Measurements from ENCODE around the gene PURB.
"Not testable (repeated sequence)": the region's sequence is repeated elsewhere in the genome, so short reads cannot be mapped to it uniquely, and the experiment has no call there.

The PURB gene

GRCh38 chr7:44849885-44850544 lies 35.3 kb downstream of the PURB start:
- DNase-seq: peak; percentile 28

GRCh38 chr7:44849259-44849884 lies 36.0 kb downstream of the PURB start:
- peak; percentile 50 for DNase-seq

- peak; percentile 100 for DNase-seq
These were observed 37.3 kb downstream of the PURB start, which contains the start of gene H2AZ2 for GRCh38 chr7:44847920-44848634. Gene H2AZ2, minus strand, starts transcription at chr7:44848087. Its CDS starts 116 bp downstream, at chr7:44847971.

GRCh38 chr7:44847509-44847919 lies 37.8 kb downstream of the PURB start:
- DNase-seq: peak; percentile 84

- DNase-seq: no peak
These were observed 38.4 kb downstream of the PURB start for GRCh38 chr7:44846816-44847508.

- DNase-seq: not testable (repeated sequence)
These were observed 38.9 kb downstream of the PURB start for GRCh38 chr7:44846390-44846789.

- no peak for DNase-seq
These were observed 39.9 kb downstream of the PURB start for GRCh38 chr7:44845451-44845850.

- DNase-seq: not testable (repeated sequence)
These were observed 41.9 kb downstream of the PURB start for GRCh38 chr7:44843440-44843839.

- not testable (repeated sequence) for DNase-seq
These were observed 42.7 kb downstream of the PURB start for GRCh38 chr7:44842675-44843074.

- no peak for DNase-seq
These were observed 46.6 kb downstream of the PURB start for GRCh38 chr7:44838751-44839150.

GRCh38 chr7:44827567-44827966 lies 57.8 kb downstream of the PURB start:
- no peak for DNase-seq

Measured in fibroblast of skin of back (primary cell).